HepG2 (cell line): ENCODE measurements around the gene TASOR2. TPM values are rescaled to one million over a fixed set of nuclear protein-coding genes. Genes with fewer than 3 reads are reported as not detected.
A peak's percentile ranks its signal among the peaks of the same experiment; 100 is the strongest.

Source experiments
- AHR ChIP-seq: IDR thresholded peaks from 2 replicates; pipeline ENCODE4 v1.6.1; 2018; ENCODE audit warnings: missing genetic modification reagents, missing compliant biosample characterization
- HOXA5 ChIP-seq: sonication (generic); formaldehyde crosslinking; IDR thresholded peaks from 2 replicates; pipeline ENCODE4 v1.4.0; 2020; ENCODE audit warnings: missing genetic modification reagents
- KDM3A ChIP-seq: IDR thresholded peaks from 2 replicates; pipeline ENCODE4 v1.6.1; 2018; ENCODE audit warnings: low read depth, missing compliant biosample characterization
- POLR2A ChIP-seq, 2 experiments: IDR thresholded peaks; 2 replicates each; pipeline ENCODE4 v1.6.1; 2011; ENCODE audit warnings: low read depth in 2 of 2, low read length in 2 of 2, mild to moderate bottlenecking in 1 of 2, moderate library complexity in 1 of 2; ENCODE audit not compliant: insufficient read depth in 1 of 2
- TCF7 ChIP-seq: sonication (generic); IDR thresholded peaks from 2 replicates; pipeline ENCODE4 v1.6.1; 2016; ENCODE audit warnings: antibody characterized with exemption, low read depth
- ZBTB7A ChIP-seq: sonication (generic); formaldehyde crosslinking; IDR thresholded peaks from 2 replicates; pipeline ENCODE4 v1.8.0; 2022; ENCODE audit warnings: mild to moderate bottlenecking, missing genetic modification reagents
- ZMAT3 ChIP-seq: sonication (generic); formaldehyde crosslinking; conservative IDR thresholded peaks from 2 replicates; pipeline ENCODE4 v1.7.0; 2021; ENCODE audit warnings: missing genetic modification reagents
- ZNF17 ChIP-seq: sonication (generic); formaldehyde crosslinking; IDR thresholded peaks from 2 replicates; pipeline ENCODE4 v1.5.0; 2020; ENCODE audit warnings: mild to moderate bottlenecking, missing genetic modification reagents
- ZNF589 ChIP-seq: sonication (generic); formaldehyde crosslinking; conservative IDR thresholded peaks from 2 replicates; pipeline ENCODE4 v1.8.0; 2022; ENCODE audit warnings: mild to moderate bottlenecking, moderate library complexity, missing genetic modification reagents
- polyA plus RNA-seq, 8 experiments: library from polyadenylated mRNA; depleted of rRNA in 3 of 8; stranded (reverse) in 7 of 8; unstranded in 1 of 8; fragments of >200 nt; fragmentation: Illumina TruSeq in 4 of 8; extraction: Trizol in 4 of 8; gene quantifications; 2 replicates each; pipeline versions ENCODE4 v1.2.1 to v1.2.3, GENCODE V29; 2011 to 2016; ENCODE audit warnings: low read depth in 4 of 8, missing spikeins in 1 of 8, mixed read lengths in 1 of 8; ENCODE audit not compliant: insufficient read depth in 1 of 8
- total RNA-seq, 5 experiments: library from RNA; depleted of rRNA; stranded (reverse); fragments of >200 nt; fragmentation: Illumina TruSeq; extraction: Trizol; gene quantifications; 2 replicates each; pipeline ENCODE4 v1.2.3, GENCODE V29; 2016; ENCODE audit warnings: low read depth in 1 of 5
- TF ChIP-seq, protein P1 (sequence below): sonication (generic); formaldehyde crosslinking; IDR thresholded peaks from 2 replicates; pipeline ENCODE4 v1.4.0; 2020; ENCODE audit warnings: missing genetic modification reagents, borderline replicate concordance
- TF ChIP-seq, protein P2 (sequence below): sonication (generic); formaldehyde crosslinking; conservative IDR thresholded peaks from 2 replicates; pipeline ENCODE4 v1.5.0; 2020; ENCODE audit warnings: missing genetic modification reagents
- TF ChIP-seq, protein P3 (sequence below): sonication (generic); formaldehyde crosslinking; IDR thresholded peaks from 2 replicates; pipeline ENCODE4 v1.8.1; 2022; ENCODE audit warnings: low read depth, mild to moderate bottlenecking, missing genetic modification reagents
- TF ChIP-seq, protein P4 (sequence below), 2 experiments: fragments of 450-650 bp in 1 of 2; sonication (generic) in 1 of 2; formaldehyde crosslinking; IDR thresholded peaks; 2 replicates each; pipeline versions ENCODE4 v1.5.0 to v1.8.0; 2020 to 2022; ENCODE audit warnings: mild to moderate bottlenecking in 1 of 2, missing genetic modification reagents in 1 of 2

The TASOR2 gene
- total and polyA plus RNA-seq, 2 of the 13 experiments (the other 11 are each of a cell fraction or from before 2014, with no cell fraction given) = 24.2 to 55.3 TPM

DNA sequence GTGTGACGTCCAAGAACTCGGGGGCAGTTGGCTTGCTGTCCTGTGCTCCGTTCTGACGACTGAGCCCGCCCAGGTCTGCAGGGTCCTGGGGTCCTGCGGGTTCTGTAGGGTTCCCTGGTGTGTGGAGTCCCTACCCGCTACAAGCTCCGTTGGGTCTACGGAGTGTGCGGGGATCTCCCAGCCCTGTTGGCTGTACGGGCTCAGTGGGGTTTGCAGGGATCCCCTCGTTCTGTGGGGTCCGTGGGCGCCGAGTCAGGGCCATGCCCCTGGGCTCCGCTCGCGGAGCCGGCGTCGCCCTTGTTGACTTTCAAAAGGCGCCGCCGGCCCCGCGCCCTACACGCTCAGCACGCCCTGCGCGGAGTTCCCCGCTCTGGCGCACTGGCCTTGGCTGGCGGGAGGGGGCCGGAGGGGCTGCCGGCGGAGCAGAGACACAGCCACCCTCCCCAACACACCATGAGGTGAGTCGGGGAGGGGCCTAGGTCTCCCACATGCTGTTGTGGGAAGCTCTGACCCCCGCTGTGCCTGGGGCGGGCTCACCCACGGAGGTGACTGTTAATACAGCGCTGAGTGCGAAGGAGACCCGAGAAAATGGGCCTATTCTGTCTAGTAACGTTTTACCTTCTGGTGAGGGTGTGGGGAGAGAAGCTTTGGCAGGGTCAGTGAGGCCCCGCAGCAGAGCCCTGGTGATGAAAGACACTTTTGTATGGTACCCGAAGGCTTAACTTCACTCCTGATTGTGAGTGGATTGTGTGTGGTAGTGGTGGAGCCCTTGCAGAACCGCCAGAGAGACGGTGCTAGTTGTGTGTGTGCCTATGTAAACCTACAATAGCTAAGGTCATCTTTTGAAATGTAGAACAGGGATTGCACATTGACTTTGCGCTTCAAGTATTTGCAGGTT lies 8.1 kb downstream of the TASOR2 start (continued):
- TF ChIP-seq, protein P1, sequence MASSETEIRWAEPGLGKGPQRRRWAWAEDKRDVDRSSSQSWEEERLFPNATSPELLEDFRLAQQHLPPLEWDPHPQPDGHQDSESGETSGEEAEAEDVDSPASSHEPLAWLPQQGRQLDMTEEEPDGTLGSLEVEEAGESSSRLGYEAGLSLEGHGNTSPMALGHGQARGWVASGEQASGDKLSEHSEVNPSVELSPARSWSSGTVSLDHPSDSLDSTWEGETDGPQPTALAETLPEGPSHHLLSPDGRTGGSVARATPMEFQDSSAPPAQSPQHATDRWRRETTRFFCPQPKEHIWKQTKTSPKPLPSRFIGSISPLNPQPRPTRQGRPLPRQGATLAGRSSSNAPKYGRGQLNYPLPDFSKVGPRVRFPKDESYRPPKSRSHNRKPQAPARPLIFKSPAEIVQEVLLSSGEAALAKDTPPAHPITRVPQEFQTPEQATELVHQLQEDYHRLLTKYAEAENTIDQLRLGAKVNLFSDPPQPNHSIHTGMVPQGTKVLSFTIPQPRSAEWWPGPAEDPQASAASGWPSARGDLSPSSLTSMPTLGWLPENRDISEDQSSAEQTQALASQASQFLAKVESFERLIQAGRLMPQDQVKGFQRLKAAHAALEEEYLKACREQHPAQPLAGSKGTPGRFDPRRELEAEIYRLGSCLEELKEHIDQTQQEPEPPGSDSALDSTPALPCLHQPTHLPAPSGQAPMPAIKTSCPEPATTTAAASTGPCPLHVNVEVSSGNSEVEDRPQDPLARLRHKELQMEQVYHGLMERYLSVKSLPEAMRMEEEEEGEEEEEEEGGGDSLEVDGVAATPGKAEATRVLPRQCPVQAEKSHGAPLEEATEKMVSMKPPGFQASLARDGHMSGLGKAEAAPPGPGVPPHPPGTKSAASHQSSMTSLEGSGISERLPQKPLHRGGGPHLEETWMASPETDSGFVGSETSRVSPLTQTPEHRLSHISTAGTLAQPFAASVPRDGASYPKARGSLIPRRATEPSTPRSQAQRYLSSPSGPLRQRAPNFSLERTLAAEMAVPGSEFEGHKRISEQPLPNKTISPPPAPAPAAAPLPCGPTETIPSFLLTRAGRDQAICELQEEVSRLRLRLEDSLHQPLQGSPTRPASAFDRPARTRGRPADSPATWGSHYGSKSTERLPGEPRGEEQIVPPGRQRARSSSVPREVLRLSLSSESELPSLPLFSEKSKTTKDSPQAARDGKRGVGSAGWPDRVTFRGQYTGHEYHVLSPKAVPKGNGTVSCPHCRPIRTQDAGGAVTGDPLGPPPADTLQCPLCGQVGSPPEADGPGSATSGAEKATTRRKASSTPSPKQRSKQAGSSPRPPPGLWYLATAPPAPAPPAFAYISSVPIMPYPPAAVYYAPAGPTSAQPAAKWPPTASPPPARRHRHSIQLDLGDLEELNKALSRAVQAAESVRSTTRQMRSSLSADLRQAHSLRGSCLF (CRISPR knock-in tag) = no peak
- TF ChIP-seq ZNF589 (CRISPR knock-in tag) (0 out of 2 replicates have a peak, but pooled peaks have one; percentile 59), KDM3A (peak; percentile 73; the same call in 1 of the 2 replicates), ZBTB7A (CRISPR knock-in tag) (peak; percentile 94), AHR (CRISPR knock-in tag) (peak; percentile 77; the same call in 1 of the 2 replicates), TCF7 (peak; percentile 65), ZNF17 (CRISPR knock-in tag) (no peak), POLR2A (IDR thresholded peaks at IDR 0.05; ENCODE audit: insufficient read depth in 1 of 2, low read depth in 2 of 2, low read length in 2 of 2) (peak; percentile 50 to 73), HOXA5 (0 out of 2 replicates have a peak, but pooled peaks have one; percentile 31), ZMAT3 (CRISPR knock-in tag) (0 out of 2 replicates have a peak, but pooled peaks have one; percentile 69)
- TF ChIP-seq, protein P2, sequence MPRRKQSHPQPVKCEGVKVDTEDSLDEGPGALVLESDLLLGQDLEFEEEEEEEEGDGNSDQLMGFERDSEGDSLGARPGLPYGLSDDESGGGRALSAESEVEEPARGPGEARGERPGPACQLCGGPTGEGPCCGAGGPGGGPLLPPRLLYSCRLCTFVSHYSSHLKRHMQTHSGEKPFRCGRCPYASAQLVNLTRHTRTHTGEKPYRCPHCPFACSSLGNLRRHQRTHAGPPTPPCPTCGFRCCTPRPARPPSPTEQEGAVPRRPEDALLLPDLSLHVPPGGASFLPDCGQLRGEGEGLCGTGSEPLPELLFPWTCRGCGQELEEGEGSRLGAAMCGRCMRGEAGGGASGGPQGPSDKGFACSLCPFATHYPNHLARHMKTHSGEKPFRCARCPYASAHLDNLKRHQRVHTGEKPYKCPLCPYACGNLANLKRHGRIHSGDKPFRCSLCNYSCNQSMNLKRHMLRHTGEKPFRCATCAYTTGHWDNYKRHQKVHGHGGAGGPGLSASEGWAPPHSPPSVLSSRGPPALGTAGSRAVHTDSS (CRISPR knock-in tag) = no peak
- TF ChIP-seq, protein P3, sequence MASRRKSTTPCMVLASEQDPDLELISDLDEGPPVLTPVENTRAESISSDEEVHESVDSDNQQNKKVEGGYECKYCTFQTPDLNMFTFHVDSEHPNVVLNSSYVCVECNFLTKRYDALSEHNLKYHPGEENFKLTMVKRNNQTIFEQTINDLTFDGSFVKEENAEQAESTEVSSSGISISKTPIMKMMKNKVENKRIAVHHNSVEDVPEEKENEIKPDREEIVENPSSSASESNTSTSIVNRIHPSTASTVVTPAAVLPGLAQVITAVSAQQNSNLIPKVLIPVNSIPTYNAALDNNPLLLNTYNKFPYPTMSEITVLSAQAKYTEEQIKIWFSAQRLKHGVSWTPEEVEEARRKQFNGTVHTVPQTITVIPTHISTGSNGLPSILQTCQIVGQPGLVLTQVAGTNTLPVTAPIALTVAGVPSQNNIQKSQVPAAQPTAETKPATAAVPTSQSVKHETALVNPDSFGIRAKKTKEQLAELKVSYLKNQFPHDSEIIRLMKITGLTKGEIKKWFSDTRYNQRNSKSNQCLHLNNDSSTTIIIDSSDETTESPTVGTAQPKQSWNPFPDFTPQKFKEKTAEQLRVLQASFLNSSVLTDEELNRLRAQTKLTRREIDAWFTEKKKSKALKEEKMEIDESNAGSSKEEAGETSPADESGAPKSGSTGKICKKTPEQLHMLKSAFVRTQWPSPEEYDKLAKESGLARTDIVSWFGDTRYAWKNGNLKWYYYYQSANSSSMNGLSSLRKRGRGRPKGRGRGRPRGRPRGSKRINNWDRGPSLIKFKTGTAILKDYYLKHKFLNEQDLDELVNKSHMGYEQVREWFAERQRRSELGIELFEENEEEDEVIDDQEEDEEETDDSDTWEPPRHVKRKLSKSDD = peak; percentile 66
- TF ChIP-seq, protein P4, sequence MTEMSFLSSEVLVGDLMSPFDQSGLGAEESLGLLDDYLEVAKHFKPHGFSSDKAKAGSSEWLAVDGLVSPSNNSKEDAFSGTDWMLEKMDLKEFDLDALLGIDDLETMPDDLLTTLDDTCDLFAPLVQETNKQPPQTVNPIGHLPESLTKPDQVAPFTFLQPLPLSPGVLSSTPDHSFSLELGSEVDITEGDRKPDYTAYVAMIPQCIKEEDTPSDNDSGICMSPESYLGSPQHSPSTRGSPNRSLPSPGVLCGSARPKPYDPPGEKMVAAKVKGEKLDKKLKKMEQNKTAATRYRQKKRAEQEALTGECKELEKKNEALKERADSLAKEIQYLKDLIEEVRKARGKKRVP (CRISPR knock-in tag; IDR thresholded peaks at IDR 0.05) = peak in 1 of 2 experiments; percentile 77; a peak in 1 of 4 replicates
